Astrocyte of the hippocampus (primary cell): ENCODE results near the gene TBC1D7.
A peak's percentile ranks its signal among the peaks of the same experiment; 100 is the strongest.

Experiments used
- DNase-seq: peaks from one replicate; pipeline ENCODE4 v3.0.0; 2011; ENCODE audit warnings: low read depth, low spot score

Gene TBC1D7

DNA sequence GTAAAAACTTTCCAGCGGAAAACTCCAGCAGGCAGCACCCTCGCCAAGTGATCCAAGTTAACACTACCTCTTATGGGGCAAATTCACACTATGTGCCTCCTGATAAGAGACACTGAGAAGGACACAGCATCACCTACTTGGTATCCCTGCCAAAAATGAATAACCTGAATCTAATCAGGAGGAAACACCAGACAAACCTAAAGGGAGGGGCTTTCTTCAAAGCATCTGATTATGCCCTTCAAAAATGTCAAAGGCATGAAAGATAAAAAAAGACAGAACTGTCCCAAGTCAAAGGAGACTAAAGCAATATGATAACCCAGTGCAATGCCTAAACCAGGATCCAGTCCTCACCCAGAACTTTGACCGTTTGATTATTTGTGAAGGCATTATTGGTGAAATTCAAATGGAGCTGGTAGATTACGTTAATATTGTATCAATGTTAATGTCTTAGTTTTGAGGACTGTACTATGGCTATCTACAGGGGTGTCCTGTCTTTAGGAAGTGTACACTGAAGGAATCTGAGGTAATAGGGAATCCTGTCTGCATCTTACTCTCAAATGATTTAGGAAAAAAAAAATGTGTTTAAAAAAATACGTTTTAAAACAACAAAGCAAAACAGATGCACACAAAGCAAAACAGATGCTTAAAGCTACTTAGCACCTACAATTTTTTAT is 8.3 kb downstream of the TBC1D7 start:
- DNase-seq: no peak

DNA sequence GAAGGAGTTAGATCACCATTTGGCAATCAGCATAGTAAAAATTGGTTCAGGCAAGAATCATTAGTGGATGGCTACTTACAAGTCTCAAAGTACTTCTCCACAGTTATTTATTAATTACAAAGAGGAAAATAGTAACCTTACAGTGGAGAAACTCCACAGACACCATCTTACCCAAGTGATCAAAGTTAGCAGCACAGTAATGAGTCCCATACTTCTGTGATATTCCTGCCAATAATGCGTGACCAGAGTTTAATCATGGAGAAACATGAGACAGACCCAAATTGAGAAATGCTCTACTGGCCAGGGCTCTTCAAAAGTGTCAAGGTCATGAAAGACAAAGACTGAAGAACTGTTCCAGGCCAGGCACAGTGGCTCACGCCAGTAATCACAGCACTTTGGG is 9.5 kb downstream of the TBC1D7 start:
- no peak for DNase-seq

DNA sequence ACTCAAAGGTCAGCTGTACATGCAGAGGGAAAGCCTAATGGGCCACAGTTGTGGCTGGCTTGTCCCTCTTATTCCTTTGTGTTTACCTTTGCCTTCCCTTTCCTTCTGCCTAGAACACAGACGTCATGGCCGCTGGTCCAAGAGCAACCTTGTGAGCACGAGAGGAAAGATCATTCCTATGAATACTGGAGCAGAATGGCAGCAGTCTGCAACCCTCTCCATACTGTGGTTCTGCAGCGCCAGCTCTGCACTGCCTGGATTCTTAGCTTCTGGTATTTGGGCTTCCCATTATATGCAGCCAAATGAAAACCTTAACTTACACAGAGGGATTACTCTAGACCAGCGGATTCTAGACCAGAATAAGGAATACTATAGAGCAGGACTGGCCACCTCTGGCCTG is 12.4 kb downstream of the TBC1D7 start:
- DNase-seq: no peak

DNA sequence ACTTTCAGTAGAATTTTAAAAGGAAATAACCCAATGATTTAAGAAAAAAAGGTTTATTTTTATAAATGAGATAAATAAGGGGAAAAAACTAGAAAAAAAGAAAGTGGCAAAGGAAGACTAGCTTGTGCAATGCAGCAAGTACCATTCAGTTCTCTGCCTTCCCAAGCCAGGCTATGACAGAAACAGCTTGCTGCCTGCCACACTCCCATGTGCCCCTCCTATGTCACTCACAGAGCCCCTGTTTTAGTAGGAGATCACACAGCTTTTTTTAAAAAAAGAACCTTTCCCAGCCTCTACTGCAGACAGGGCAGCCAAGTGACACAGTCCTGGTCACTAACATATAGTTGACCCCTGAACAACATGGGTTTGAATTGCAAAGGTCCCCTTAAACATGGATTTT is 13.5 kb downstream of the TBC1D7 start:
- DNase-seq: no peak

DNA sequence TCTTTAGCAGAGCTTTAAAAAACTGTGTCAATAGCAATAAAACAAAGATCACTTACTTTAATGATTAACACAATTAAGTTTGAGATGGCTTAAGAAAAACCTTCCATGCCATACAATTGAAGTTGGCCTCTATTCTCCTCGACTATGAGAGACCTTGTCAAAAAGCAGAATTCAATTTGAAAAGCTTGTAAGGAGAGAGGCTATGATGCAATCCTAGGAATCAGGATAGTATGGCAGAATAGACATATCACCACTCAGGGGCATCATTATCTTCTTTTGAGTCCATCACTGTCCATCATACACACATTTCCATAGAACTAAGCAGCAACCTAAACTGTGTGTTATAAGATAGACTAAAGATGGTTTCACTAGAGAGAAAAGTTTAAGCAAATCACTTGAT is 17.2 kb downstream of the TBC1D7 start:
- DNase-seq: no peak

DNA sequence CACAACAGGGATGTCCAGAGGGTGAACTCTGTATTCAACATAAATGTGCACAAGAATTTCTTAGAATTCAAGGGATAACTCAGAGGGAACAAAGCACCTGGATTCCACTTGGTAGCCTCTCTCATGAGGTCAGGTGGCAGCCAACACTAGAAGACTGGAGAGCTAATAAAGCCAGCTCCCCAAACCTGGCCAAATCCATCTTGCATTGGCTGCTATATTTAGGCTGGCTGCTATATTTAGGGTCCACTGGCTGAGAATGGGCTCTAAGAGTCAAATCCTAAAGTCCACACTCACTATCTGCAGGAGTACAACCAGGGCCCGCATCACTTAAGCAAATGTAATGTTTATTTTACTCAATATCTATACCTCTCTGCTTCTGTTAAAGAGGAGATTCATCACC is 20.0 kb downstream of the TBC1D7 start:
- no peak for DNase-seq

DNA sequence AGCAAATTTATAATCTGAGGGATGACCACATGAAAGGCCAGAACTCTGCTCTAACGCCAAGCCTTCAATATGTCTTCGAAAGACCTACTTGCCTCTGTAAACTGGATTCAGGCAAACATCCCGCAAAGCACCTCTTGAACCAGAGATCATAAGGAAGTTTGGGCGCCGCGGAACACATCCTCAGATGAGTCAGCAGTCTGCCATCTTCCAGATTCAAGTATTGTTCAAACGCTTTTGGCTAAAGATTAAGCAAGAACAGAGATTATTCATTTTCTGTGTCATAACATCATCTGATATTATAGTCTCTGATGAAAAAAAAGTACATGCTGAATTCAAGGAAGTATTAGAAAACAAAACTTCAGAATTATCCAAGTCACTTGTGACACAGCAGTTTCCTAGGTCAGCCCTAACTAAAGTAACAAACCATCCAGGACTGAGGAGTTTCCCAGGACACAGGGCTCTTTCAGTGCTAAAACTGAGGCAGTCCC is 20.8 kb downstream of the TBC1D7 start:
- no peak for DNase-seq

DNA sequence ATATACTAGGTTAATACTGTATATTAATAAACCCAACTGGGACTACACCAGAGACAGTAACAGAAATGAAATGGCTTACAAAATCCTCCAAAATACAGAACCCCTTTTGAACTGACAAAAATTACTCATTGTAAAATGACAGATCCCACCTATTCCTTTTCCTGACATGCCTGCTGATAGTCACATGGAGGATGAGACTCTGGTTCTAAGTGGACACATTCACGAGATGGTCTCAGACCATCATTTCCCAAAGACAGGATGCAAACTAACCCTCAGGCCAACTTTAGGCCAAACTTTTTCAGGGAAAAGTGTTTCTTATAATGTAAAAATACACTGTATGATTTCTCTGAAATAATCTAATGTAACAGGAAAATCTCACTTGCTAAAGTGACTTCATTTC is 22.5 kb downstream of the TBC1D7 start:
- DNase-seq: no peak

DNA sequence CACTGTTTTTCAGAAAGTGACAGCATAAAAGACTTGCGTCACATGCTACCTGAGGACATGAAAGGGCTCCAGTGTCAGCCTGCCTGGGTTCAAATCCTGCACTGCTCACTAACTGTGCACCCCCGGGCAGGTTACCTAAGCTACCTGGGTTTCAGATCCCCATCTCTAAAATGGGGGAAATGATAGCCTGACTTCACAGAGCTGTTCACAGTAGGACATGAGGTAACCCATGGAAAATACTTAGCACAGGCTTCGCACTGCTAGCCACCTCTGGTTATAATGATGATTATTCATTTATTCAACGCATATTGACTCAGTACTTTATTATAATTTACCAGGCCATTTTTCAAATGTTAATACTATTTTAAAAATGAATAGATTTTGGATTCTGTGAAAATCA is 23.0 kb downstream of the TBC1D7 start:
- DNase-seq: no peak

DNA sequence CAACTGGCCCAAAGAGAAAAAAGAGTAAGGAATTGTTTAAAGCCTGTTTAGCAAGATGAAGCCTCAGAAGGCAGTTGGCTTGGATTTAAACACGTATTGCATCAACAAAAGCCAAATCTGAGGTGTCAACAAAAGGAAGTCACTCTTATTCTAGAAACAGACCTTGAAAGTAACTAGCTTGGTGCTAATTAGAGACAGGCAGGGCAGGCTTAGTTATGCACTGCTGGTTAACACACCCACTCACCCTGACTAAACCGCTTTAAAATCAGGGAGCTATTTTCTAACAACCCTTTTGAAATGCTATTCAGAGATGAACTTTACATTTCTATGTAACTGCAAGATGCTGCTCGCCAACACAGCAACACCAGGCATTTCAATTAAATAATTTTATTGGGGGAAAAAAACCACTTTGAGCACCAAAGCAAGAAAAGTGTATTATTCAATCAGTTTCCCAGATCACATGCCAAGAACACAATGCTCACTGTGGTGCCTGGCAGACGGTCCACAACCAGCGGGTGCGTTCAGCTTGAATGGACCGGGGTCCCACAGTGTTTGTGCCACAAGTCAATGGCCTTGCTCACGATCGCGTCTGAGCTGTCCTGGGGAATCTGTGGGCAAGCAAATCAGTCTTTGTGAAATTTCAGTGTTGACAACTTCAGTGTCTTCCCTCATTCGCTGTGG is 23.6 kb downstream of the TBC1D7 start:
- DNase-seq: peak; percentile 42

DNA sequence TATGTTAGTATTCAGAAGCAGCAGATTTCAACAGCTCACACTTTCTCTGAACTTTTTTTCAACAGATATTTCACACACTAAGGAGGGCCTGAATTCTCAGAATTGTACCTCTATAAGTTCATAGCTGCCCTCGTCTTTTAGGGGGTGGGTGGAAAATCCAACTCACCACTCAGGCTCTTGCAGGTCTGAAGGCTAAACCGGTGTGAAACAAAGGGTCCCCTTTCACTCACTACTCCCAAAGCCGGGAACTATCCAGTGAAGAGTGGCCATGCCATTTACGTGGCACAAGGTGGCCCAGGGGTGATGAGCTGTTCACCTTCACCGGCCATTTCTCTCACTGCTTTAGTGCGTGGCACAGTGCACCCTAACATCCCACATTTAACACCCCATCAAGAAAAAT is 24.2 kb downstream of the TBC1D7 start:
- DNase-seq: no peak

DNA sequence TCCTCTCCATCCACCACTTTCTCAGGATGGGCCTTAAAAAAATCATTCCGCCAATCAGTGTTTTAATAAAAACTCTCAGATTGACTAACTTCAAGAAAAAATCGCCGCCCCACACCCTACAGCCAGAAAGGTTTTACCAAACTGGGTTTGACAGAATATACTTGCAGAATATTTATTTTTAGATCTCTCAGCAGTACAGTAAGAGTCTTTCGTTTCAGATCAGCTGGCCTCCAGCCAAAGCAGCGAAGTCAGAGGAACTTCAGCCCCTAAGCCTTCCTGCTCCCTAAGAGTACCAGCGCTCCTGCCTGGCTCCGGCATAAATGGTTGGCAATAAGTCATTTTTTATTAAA is 24.7 kb downstream of the TBC1D7 start:
- peak; percentile 68 for DNase-seq

DNA sequence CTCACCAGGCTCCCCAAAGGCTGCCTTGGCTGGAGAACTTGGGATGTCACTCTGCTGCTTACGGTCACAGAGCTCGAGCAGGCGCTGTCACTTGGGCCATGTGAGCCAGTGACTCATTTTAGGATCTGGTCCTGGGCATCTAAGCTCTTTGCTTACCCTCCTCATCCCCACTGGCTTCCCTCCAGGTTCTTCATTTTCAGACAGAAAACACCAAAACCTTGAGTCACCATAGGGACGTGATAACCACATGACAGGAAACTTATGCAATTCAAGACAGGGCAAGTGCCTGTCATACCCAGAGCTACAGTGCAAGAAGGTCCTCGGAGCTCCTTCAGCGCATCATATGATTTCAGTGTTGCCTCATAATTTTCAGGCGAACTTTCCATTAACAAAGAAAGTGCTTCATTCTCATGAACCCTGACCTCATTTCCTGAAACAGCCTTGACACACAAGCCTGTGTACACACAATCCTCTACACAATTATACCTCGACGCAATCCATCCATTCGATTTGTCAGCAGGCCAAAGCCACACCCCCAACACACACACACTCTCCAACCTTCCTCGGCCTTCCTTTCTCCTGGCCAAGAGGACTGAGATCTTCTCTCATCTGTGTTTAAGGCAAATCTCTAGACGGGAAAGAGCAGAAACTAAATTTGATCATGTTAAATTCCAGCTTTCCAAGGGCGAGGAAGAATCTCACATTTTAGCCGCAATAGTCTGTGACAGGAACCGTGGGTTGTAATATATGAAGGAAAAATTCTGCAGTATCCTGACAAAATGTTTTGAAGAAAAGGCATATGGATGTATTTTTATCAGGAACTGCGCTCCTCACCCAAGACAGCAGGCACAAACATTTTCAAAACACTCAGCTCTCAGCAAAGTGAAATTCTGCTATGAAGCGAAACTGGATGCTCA is 25.3 kb downstream of the TBC1D7 start:
- DNase-seq: peak; percentile 87

DNA sequence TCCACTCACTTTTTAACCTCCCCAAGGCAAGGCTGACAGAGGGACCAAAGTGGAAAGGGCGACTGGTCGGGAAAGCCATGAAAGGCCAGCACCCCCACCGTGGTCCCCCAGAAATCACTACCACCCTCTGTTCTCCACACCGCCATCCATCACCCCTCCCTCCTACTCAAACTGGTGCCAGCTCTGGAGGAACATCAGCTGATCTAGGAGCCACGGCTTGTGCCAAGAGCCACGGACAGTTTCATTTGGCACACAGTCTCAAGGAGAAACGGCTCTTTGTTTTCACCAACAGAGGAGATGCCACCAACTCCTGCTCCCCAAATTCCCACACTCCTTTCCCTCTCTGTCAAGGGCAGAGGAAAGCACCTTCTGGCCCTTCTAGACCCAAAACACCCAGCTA is 26.0 kb downstream of the TBC1D7 start:
- no peak for DNase-seq

DNA sequence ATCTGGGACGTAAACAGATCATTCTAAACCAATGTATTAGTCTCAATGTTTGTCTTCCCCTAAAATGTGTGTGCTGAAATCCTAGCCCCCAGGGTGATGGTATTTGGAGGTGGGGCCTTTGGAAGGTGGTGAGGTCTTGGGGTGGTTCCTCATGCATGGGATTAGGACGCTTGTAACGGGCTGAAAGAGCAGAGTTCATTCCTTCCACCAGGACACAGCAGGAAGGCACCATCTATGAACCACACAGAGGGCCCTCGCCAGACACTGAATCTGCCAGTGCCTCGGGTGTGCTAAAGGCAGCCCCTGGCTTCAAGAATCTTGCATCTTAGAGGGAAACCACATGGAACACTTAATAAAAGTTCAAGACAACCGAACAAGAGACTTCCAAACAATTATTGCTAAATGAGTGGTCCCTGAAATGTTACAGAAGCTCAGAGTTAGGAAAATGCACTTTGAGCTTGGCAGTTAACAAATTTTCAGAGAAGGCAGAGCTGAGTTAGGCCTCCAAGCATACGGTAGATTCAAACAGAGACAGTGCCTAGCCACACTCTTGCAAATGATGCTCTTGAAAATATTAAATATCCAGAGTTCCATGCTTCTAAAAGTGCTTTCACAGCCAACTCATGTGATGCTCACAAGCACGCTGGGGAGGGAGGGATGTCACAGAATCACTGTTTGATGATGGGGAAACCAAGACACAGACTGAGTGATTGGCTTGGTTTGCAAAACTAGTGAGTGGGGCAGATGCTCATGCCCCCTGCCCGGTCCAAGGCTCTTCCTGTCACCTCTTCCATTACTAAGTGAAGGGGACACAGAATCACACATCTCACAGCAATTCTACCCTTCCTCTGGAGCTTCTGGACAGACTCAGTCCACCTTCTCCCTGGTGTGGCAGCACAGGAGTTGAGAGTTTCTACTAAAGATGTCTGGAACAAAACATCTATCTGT is 27.4 kb downstream of the TBC1D7 start:
- no peak for DNase-seq

DNA sequence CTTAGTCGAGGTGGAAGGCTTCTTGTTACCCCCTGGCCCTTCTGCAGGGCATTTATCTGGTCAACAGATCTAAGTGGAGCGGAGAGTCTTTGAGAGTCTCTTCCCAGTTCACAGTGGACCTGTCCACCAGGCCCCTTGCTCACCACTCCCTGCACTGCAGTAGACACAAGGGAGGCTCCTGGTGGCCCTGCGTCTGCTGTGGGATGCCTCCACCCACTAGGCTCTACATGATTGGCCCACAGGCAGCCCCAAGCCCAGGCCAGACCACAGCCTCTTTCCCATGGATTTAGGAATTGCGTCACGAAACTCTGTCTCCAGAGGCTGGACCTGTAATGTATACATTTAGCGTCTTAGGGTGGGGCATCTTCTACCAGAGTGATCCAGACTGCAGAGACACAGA is 28.4 kb downstream of the TBC1D7 start:
- DNase-seq: no peak

DNA sequence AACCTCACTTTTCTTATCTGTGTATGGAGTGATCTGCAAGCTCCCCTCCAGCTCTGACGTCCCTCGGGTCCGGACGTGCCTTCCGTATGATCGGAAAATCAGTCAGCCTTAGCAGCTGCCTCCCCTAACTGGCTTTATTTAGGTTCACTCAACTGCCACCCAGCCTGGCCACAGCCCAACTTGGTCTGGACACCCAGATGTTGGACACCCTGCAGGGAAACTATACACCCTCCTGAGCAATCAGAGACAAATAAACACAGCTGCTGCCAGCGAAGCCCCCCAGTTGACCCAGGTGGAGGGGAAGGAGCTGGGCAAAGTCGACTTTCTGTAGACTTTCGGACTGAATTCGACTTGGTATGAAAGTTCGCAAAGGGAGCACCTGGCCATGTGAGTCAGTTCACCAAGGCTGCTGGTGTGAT is 28.9 kb downstream of the TBC1D7 start:
- no peak for DNase-seq

DNA sequence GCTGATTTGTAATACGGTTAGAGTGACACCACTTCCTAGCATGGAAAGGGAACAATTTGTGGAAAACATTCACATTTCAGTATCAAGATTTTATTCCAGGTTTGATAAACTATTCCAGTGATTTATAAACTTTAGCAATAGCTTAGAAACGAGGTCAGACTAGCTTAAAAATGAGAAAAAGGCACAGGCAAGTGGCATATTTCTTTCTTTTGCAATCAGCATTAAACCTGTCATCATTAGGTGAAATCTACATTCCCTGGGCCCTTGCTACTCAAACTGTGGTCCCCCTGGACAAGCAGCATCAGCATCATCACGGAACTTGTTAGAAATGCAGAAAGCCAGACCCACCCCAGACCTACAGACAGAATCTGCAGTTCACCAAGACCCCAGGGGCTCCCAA is 29.9 kb downstream of the TBC1D7 start:
- DNase-seq: no peak

DNA sequence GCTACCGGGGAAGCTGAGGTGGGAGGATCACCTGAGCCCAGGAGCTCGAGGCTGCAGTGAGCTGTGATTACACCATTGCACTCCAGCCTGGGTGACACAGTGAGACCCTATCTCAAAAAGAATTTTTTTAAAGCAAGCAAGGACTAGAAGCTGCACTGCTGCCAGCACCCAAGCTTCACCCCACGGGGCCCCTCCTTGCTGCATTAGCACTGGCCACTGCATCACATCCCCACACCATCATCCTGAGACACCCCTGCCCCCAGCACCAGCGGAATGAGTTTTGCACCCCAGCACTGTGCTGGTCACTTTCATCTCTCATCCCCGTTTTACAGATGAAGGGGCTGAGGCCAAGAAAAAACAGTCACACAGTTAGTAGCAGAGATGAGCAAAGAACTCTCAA is 30.9 kb downstream of the TBC1D7 start:
- DNase-seq: no peak

DNA sequence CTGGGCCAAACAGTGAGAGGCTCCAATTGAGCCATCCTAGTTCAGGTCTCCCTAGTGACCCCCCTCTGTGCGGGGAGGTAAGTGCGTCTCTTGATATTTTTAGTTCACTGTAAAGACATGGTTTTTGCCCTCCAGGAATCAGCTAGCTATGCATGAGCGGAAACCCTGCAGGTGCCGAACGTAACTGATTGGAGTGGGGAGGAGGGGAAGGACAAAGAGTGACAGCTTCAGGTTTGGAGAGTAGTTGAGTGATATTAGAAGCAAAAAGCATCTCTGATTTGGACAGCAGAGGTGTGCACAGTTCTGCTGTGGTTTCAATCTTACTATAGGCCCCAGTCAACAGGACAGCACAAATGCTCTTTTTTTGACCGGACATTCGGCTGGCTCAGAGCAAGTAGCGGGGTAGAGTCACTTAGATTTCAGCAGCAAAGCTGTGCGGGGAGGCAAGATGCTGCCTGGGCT is 31.8 kb downstream of the TBC1D7 start:
- no peak for DNase-seq

DNA sequence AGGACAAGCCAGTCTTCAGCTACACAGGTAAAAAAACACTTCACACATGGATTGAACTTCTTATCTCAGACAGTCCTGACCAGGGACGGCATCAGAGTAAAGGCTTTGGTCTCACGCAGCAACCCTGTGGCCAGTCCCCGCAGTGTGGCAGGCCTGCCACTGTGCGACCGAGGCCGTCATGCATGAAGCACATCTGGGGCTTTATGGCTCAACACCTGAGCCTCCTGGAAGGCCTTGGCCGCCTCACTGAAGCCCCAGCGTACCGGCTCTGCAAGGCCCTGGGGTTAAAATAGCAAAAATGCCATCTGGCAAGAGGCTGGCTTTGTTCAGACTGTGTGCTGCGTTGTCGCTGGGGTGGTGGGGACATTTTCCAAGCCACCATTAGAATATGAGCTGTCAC is 32.8 kb downstream of the TBC1D7 start:
- no peak for DNase-seq
